OCI-LY1 (cell line): Measurements from ENCODE around the gene MYCBP.

Source experiments
- CTCF ChIP-seq: fragments of 200-600 bp; sonication (generic), shearing (Covaris generic); IDR thresholded peaks from 2 replicates; pipeline ENCODE4 v1.5.1; 2017; ENCODE audit warnings: mild to moderate bottlenecking, antibody characterized with exemption, low read length, moderate library complexity, mixed read lengths
- EZH2 ChIP-seq: fragments of 200-600 bp; sonication (generic), shearing (Covaris generic); IDR thresholded peaks from 2 replicates; pipeline ENCODE4 v1.8.0; 2017; ENCODE audit warnings: borderline replicate concordance, mixed run types, mild to moderate bottlenecking, antibody characterized with exemption, low read length, moderate library complexity, mixed read lengths

- TF ChIP-seq CTCF: peak; percentile 85
- no peak for TF ChIP-seq EZH2
Observed at GRCh38 chr1:38834937-38835827, 38.0 kb downstream of the MYCBP start.
